Parathyroid adenoma (tissue), 2 donors: Measurements from ENCODE around the gene GFER.

ENCODE experiments used
- H2AFZ ChIP-seq: fragments of 300-600 bp; sonication (generic); one replicate; pipeline ENCODE4 v1.7.0; 2017; ENCODE audit warnings: antibody characterized with exemption, mild to moderate bottlenecking
- H3K27ac ChIP-seq: fragments of 300-600 bp; sonication (generic); one replicate; pipeline ENCODE4 v1.7.0; 2017
- H3K27me3 ChIP-seq: fragments of 300-600 bp; sonication (generic); one replicate; pipeline ENCODE4 v1.7.0; 2017; ENCODE audit warnings: low read length; ENCODE audit not compliant: control insufficient read depth, insufficient read depth
- H3K36me3 ChIP-seq: fragments of 300-600 bp; sonication (generic); one replicate; pipeline ENCODE4 v1.7.0; 2017; ENCODE audit warnings: low read length; ENCODE audit not compliant: control insufficient read depth, insufficient read depth
- H3K4me1 ChIP-seq: fragments of 300-600 bp; sonication (generic); one replicate; pipeline ENCODE4 v1.7.0; 2017; ENCODE audit warnings: control low read depth
- H3K4me2 ChIP-seq: fragments of 300-600 bp; sonication (generic); one replicate; pipeline ENCODE4 v1.7.0; 2017; ENCODE audit warnings: low read length
- H3K4me3 ChIP-seq: fragments of 300-600 bp; sonication (generic); one replicate; pipeline ENCODE4 v1.7.0; 2017; ENCODE audit warnings: low read depth, low read length
- H3K79me2 ChIP-seq: fragments of 300-600 bp; sonication (generic); one replicate; pipeline ENCODE4 v1.7.0; 2017; ENCODE audit warnings: control low read depth
- H3K9ac ChIP-seq: fragments of 300-600 bp; sonication (generic); one replicate; pipeline ENCODE4 v1.7.0; 2017; ENCODE audit warnings: mild to moderate bottlenecking
- H3K9me3 ChIP-seq: fragments of 300-600 bp; sonication (generic); one replicate; pipeline ENCODE4 v1.7.0; 2017; ENCODE audit warnings: low read length; ENCODE audit not compliant: control insufficient read depth
- TF ChIP-seq, protein P1 (sequence below): fragments of 300-600 bp; sonication (generic); IDR thresholded peaks from one replicate; pipeline ENCODE4 v1.7.0; 2017; ENCODE audit warnings: antibody characterized with exemption, mild to moderate bottlenecking
- donor health status: primary hyperparathyroidism.

GFER gene

DNA sequence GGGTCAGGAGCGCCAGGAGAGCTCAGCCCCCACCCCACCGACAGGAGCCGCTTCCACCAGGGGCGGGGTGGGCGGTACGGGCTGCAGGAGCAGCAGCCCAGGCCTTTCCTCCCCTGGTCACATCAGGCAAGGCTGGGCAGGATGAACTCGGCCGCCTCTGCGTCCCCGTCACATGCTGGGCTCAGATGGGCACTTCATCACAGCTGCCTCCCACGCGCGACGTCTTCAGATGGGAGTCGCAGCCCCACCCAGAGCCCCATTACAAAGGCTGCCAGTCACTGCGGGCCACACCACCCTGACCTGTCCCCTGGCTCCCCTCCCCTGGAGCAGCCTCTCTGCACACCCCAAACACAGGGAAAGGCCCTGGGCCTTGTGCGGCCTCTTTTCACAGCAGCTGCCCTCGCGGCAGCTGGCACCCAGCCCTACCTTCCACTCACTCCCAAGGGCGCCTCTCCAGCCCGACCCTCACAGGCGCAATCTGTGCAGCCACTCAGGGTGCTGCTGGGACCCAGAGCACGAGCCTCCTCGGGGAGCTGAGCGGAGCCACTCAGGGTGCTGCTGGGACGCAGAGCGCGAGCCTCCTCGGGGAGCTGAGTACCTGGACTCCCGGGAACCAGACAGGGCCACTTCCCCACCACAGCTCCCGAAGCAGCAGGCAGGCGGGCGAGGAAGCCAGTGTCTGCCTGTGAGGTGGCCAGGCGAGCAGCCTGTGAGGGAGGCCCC is 21.0 kb downstream of the GFER start:
- peaks cover 4% of the 10 kb centered on the region for H3K4me1 ChIP-seq
- H3K36me3 ChIP-seq, result no peaks in the 10 kb centered on the region
- no peaks in the 10 kb centered on the region for H3K27me3 ChIP-seq
- H3K9ac ChIP-seq, result no peak overlapping the region
- H3K79me2 ChIP-seq, result peaks cover 53% of the 10 kb centered on the region
- H2AFZ ChIP-seq, result no peak overlapping the region
- no peaks in the 10 kb centered on the region for H3K9me3 ChIP-seq
- no peak overlapping the region for H3K4me2 ChIP-seq
- H3K4me3 ChIP-seq, result no peak overlapping the region
- TF ChIP-seq, protein P1, sequence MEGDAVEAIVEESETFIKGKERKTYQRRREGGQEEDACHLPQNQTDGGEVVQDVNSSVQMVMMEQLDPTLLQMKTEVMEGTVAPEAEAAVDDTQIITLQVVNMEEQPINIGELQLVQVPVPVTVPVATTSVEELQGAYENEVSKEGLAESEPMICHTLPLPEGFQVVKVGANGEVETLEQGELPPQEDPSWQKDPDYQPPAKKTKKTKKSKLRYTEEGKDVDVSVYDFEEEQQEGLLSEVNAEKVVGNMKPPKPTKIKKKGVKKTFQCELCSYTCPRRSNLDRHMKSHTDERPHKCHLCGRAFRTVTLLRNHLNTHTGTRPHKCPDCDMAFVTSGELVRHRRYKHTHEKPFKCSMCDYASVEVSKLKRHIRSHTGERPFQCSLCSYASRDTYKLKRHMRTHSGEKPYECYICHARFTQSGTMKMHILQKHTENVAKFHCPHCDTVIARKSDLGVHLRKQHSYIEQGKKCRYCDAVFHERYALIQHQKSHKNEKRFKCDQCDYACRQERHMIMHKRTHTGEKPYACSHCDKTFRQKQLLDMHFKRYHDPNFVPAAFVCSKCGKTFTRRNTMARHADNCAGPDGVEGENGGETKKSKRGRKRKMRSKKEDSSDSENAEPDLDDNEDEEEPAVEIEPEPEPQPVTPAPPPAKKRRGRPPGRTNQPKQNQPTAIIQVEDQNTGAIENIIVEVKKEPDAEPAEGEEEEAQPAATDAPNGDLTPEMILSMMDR, result no peak
- H3K27ac ChIP-seq, result no peak overlapping the region

DNA sequence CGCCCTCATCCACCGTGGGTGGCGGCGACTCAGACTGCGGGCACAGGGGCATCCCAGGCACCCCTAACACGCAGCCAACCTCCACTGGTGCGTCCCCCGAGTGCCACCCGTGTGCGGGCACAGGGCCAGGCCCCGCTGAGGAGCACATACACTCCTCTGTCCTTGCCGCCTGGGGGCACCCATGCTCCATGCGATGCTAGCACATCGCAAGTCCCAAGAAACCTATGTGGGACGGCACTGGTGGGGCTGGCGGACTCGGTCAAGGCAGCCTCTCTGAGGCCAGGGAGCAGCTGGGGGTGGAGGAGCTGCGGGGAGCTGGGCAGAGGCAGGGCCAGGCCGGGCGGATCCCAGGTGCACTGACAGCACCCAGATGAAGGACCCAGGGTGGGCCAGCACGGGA is 21.7 kb downstream of the GFER start:
- peaks cover 53% of the 10 kb centered on the region for H3K79me2 ChIP-seq
- H3K27ac ChIP-seq, result no peak overlapping the region
- H3K36me3 ChIP-seq, result no peaks in the 10 kb centered on the region
- no peak overlapping the region for H2AFZ ChIP-seq
- H3K9ac ChIP-seq, result no peak overlapping the region
- peaks cover 10% of the 10 kb centered on the region for H3K4me1 ChIP-seq
- no peak overlapping the region for H3K4me3 ChIP-seq
- no peak overlapping the region for H3K4me2 ChIP-seq
- H3K27me3 ChIP-seq, result no peaks in the 10 kb centered on the region
- H3K9me3 ChIP-seq, result no peaks in the 10 kb centered on the region
- TF ChIP-seq, protein P1, result no peak

DNA sequence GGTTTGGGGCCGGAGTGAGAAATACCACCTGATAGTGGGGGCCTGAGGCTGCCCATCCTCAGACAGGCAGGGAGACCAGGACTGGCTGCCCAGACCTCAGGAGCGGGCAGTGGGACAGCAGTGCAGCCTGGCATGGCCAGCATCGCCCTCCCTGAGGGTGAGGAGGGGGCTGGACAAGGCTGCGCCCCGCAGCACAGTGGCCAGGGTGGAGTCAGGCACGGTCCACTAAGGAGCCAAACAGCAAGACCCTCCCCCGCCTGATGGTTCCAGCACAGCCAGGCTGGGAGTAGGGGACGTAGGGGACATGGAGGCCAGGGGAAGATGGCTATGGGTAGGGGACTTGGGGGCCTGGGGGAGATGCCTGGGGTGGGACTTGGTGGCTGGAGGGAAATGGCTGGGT is 22.3 kb downstream of the GFER start:
- H3K4me2 ChIP-seq, result no peak overlapping the region
- H3K4me3 ChIP-seq, result no peak overlapping the region
- no peaks in the 10 kb centered on the region for H3K36me3 ChIP-seq
- no peak overlapping the region for H2AFZ ChIP-seq
- H3K4me1 ChIP-seq, result peaks cover 10% of the 10 kb centered on the region
- TF ChIP-seq, protein P1, result no peak
- H3K27me3 ChIP-seq, result no peaks in the 10 kb centered on the region
- no peaks in the 10 kb centered on the region for H3K9me3 ChIP-seq
- no peak overlapping the region for H3K9ac ChIP-seq
- H3K27ac ChIP-seq, result no peak overlapping the region
- peaks cover 53% of the 10 kb centered on the region for H3K79me2 ChIP-seq

DNA sequence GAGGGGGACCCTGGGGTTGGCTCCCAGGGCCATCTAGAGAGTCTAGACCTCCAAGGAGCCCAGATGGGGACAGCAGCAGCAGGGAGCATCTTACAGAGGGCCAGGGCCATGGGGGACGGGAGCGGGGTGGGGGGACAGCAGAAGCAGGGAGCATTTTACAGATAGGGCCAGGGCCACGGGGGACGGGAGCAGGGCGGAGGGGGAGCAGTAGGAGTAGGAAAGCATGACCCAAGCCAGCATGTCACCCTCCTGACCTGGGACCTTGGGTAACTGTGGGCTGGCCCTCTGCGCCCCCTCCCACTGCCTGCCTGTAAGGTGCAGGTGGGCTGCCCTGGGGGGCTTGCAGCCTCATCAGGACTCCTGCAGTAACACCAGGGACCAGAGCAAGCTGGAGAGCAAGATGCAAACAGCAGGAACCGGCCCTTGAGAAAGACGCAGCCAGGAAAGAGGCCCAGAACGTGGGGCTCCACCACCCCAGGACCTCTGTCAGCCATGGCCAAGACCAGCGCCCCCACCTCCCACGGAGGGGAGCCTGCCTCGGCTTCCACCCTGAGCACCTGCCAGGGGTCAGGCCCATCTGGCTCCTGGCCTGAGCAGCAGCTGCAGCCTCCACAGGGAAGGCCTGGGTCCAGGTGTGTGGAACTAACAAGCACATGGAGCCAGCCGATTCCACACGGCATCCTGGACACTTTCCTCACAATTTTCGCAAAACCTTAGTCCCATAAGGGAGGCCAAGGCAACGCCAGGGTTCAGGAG is 23.3 kb downstream of the GFER start:
- Histone ChIP-seq H2AFZ (no peak overlapping the region), H3K4me3 (no peak overlapping the region), H3K9me3 (no peaks in the 10 kb centered on the region), H3K79me2 (peaks cover 53% of the 10 kb centered on the region), H3K27ac (no peak overlapping the region), H3K9ac (no peak overlapping the region), H3K4me1 (peaks cover 10% of the 10 kb centered on the region), H3K27me3 (no peaks in the 10 kb centered on the region), H3K36me3 (no peaks in the 10 kb centered on the region), H3K4me2 (no peak overlapping the region)
- TF ChIP-seq, protein P1, result no peak
